GM12872 (cell line): ENCODE results near the gene ZDHHC14.

Source experiments
- TF ChIP-seq, protein P1 (sequence below): IDR thresholded peaks from 3 replicates; pipeline ENCODE4 v1.5.1; 2011; ENCODE audit warnings: low read depth, mild to moderate bottlenecking, low read length, moderate library complexity; ENCODE audit not compliant: insufficient read depth

Gene ZDHHC14

DNA sequence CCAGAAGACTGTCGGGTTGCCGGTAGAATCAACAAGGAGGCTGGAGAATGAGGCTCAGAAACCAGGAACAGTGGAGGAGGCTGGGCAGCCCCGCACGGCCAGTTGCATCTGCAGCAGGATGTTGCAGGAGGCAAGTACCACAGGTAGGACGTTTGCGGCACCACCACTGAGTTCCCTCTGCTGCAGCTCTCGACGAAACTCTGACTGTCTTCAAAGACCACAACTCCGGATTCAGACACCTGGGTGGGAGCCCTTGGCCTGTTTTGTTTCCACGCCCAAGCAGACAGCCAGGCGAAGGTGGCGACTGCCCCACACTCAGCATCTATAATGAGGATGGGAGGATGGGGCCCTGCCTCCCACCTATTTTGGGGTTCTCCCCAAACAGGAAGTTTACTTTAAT lies 218.2 kb downstream of the ZDHHC14 start:
- TF ChIP-seq, protein P1, sequence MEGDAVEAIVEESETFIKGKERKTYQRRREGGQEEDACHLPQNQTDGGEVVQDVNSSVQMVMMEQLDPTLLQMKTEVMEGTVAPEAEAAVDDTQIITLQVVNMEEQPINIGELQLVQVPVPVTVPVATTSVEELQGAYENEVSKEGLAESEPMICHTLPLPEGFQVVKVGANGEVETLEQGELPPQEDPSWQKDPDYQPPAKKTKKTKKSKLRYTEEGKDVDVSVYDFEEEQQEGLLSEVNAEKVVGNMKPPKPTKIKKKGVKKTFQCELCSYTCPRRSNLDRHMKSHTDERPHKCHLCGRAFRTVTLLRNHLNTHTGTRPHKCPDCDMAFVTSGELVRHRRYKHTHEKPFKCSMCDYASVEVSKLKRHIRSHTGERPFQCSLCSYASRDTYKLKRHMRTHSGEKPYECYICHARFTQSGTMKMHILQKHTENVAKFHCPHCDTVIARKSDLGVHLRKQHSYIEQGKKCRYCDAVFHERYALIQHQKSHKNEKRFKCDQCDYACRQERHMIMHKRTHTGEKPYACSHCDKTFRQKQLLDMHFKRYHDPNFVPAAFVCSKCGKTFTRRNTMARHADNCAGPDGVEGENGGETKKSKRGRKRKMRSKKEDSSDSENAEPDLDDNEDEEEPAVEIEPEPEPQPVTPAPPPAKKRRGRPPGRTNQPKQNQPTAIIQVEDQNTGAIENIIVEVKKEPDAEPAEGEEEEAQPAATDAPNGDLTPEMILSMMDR: no peak

DNA sequence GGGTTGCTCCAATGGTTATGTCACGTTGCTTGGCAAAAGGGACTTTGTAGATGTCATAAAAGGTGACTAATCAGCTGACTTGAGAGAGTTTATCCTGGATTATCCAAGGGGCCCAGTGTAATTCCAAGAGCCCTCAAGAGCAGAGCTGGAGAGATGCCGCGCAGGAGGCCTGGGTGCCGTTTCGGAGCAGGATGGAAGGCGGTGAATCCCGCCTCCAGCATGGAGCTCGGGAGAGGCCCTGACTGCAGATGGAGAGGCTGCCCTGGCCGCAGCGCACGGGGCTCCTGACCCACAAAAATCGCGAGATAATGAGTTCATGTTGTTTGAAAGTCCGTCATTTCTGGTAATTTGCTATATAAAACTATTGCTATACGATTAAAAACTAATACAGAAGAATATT lies 219.8 kb downstream of the ZDHHC14 start:
- TF ChIP-seq, protein P1: no peak

DNA sequence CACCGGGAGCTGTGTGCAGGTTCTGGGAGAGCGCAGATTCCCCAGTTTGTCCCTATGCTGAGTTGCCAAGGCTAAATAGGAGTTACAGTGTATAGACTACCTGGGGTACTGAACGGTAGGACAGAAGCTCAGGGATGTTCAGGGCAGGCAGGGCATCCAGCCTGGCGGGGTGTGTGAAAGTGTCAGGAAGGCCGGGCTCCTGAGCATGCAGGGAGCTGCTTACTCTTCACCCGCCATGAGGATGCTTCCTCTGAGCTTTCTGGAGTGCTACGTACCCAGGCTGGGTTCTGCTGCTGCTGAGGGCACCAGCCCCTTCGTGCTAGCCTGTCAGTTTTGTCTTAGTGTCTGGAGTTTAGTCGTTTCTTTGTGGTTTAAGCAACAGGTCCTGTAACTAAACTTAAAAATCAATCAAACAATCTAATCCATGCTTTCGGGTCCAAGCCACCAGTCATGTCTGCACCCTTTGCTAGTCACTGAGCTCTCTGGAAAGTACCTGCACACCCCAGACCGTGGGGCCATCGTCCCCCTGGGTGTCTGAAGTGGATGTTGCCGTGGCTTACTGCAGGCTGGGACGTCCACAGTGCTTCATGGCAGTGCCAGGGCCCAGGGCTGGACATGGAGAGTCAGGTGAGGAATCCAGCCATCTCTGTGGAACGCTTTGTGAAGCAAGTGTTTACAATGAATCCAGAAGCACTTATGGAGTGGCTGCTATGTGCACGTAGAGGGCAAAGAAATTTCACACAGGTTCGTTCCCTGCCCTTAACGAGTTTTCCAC lies 221.7 kb downstream of the ZDHHC14 start:
- TF ChIP-seq, protein P1: no peak

DNA sequence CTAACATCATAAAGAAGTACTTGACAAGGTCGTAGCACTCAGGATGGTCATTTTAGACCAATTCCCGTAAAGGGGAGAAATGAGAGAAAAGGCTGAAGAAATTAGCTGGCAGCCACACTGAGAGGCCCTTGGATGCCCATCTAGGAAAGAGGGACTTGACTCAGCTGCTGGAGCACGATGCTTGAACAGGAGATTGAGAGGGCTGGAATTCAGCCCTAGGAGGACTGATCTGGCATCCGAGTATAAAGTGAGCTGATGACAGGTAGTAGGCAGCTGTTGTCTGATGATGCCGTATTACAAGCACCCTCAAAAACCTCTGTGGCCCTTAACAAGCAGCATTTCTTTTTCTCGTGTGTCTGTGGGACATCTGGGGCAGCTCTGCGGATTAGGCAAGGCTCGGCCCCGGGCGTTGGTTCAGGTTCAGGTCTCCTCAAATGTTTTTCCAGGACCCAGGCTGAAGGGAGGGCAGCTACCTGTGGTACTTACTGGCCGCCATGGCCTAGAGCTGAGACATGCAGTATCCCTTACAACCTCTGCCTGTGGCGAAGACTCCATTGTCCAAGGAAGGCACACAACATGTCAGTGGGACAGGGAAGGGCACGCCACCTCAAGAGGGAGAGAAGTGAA lies 222.4 kb downstream of the ZDHHC14 start:
- TF ChIP-seq, protein P1: no peak

DNA sequence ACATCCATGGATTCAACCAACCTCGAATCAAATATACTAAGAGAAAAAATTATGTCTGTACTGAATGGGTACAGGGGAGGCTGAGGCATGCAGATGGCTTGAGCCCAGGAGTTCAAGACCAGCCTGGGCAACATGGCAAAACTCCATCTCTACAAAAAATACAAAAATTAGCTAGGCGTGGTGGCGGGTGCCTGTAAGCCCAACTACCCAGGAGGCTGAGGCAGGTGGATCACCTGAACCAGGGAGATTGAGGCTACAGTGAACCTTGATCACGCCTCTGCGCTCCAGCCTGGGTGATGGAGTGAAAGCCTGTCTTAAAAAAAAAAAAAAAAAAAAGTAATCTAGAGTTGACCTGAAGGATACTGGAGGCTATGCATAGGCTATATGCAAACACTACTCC lies 223.0 kb downstream of the ZDHHC14 start:
- TF ChIP-seq, protein P1: no peak

DNA sequence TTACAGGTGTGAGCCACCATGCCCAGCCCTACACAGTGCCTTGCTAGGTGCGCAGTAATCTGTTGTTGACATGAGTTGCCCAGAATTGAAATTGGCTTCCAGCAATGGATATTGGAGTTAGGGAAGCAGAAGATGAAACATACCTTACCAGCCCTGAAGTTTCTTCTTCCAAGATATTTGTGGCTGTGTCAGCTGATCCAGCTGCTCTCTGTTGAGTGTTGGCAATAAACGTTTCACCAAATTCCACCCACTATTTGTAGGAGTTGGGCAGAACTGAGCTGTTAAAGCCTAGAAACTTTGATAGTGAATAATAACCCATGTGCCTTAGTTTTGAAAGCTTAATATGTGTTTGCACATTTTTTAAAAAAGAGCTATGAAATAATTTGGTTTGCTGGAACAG lies 223.8 kb downstream of the ZDHHC14 start:
- TF ChIP-seq, protein P1: no peak

DNA sequence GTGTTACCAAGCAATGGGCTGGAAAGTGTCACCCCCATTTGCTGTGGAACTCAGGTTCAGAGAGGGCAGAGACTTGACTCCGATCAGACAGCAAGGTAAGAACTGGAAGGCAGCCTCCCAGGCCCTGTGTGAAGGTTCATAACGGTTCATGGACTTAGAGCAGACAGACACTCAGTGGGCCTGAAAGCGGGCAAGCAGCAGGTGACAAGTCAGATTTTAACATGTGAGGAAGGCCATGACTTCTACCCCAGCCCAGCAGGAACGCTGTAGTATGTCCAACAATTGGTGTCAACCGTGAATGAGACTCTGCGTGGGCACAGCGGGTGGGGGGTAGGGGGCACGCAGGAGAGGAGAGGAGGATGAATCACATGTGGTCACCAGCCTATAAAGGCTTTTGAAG lies 224.5 kb downstream of the ZDHHC14 start:
- TF ChIP-seq, protein P1: no peak
